Measurements from ENCODE around the gene MASP2.
"Not testable (repeated sequence)": the region's sequence is repeated elsewhere in the genome, so short reads cannot be mapped to it uniquely, and the experiment has no call there.

Gene MASP2

GRCh38 chr1:11024154-11024873, 22.7 kb downstream of the MASP2 start:
- TF ChIP-seq ZNF384 (IDR thresholded peaks at IDR 0.05), result no peak
- no peak for TF ChIP-seq SUZ12 (IDR thresholded peaks at IDR 0.05)
- TF ChIP-seq PKNOX1 (IDR thresholded peaks at IDR 0.05), result no peak
- no peak for TF ChIP-seq L3MBTL2 (conservative IDR thresholded peaks at IDR 0.05)
- ChIA-PET CTCF (interaction anchor here (1.3 kb wide), 1 partner anchor 13 kb away, joined by 5 read pairs; no protein-coding TSS in a partner anchor), POLR2A (no interaction called here)
- no peak for DNase-seq (ENCODE audit: extremely low spot score)

GRCh38 chr1:11023201-11023600, 23.8 kb downstream of the MASP2 start:
- TF ChIP-seq ARNT (IDR thresholded peaks at IDR 0.05) (no peak), FOXM1 (IDR thresholded peaks at IDR 0.05; ENCODE audit: borderline replicate concordance) (no peak), FOXA1 (IDR thresholded peaks at IDR 0.05) (no peak), CTBP1 (IDR thresholded peaks at IDR 0.05; ENCODE audit: borderline replicate concordance) (no peak), ELF4 (IDR thresholded peaks at IDR 0.05) (no peak), PKNOX1 (IDR thresholded peaks at IDR 0.05) (no peak)
- DNase-seq (ENCODE audit: extremely low spot score), result no peak
- ChIA-PET POLR2A (no interaction called here), CTCF (no interaction called here)

- CTCF ChIA-PET, result no interaction called here
- no peak for TF ChIP-seq TARDBP (IDR thresholded peaks at IDR 0.05)
- no peak for TF ChIP-seq HDGF (IDR thresholded peaks at IDR 0.05; ENCODE audit: borderline replicate concordance)
- TF ChIP-seq CTBP1 (IDR thresholded peaks at IDR 0.05; ENCODE audit: borderline replicate concordance), result no peak
- TF ChIP-seq NFRKB (IDR thresholded peaks at IDR 0.05), result no peak
- no peak for TF ChIP-seq ARNT (IDR thresholded peaks at IDR 0.05)
- TF ChIP-seq L3MBTL2 (conservative IDR thresholded peaks at IDR 0.05), result no peak
- no peak for TF ChIP-seq FOXA1 (IDR thresholded peaks at IDR 0.05)
- TF ChIP-seq SUZ12 (IDR thresholded peaks at IDR 0.05), result no peak
- TF ChIP-seq ZNF384 (IDR thresholded peaks at IDR 0.05), result no peak
- no peak for TF ChIP-seq ELF4 (IDR thresholded peaks at IDR 0.05)
- POLR2A ChIA-PET, result no interaction called here
- DNase-seq (ENCODE audit: extremely low spot score), result no peak
Measured at GRCh38 chr1:11019971-11020370, 27.1 kb downstream of the MASP2 start.

- DNase-seq (ENCODE audit: extremely low spot score); POLR2A ChIA-PET; CTCF ChIA-PET: not testable (repeated sequence)
Measured at GRCh38 chr1:11019358-11019757, 27.7 kb downstream of the MASP2 start.

GRCh38 chr1:11013160-11013531, 33.9 kb downstream of the MASP2 start:
- TF ChIP-seq NFRKB (IDR thresholded peaks at IDR 0.05), result no peak
- CTCF ChIA-PET, result no interaction called here
- peak; percentile 46 for DNase-seq (ENCODE audit: extremely low spot score)
- POLR2A ChIA-PET, result interaction anchor here (0.9 to 1.4 kb wide), 2 partner anchors 39 to 215 kb away, joined by 3 read pairs; no protein-coding TSS in a partner anchor

DNA sequence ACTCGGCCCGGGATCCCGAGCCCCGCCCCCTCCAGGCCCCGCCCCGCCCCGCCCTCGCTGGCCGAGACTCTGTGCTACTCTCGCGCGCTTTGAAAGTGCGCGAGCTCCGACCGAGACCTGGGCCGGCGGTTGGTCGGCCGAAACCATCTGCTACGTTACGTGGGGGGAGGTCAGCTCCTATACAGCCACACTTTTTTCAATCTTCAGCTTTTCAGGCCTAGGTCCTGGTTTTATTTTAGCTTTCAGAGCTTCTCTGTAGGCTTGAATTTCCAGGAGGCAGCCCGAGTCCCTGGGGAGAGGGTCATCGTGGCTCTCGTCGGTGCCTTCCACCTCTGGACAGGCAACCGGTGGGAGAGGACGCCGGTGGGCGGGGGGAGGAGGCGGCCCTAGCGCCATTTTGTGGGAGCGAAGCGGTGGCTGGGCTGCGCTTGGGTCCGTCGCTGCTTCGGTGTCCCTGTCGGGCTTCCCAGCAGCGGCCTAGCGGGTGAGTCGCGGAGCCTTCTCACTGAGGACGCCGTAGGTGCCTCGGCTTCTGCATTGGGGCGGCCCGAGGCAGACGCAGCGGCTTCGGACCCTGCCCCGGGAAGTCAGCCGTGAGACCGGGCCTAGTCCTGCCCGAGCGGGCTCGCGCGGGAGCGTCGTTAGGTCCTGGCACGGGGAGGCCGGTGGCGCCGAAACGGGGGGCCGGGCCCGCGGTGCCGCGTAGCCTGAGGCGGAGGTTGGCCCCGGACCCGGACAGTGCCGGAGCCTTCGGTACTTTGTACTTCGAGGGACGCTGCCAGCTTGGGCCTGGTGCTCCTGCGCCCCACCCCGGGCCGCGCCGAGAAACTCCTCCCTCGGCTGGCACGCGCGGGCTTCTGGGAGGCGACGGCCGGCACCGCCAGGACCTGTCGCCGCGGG, 34.5 kb downstream of the MASP2 start, which contains the start of gene TARDBP:
TARDBP (plus strand) TSS at position 395 of the 900 bp plus-strand sequence. CDS start 1,074 bp downstream, outside the sequence.
- POLR2A ChIA-PET, result interaction anchor here (0.6 to 1.8 kb wide), 5 partner anchors 12 to 215 kb away, joined by 3 to 5 read pairs (median 3); partner anchors contain the start of gene SRM
- CTCF ChIA-PET, result no interaction called here
- DNase-seq (ENCODE audit: extremely low spot score), result peak; percentile 99
- no peak for TF ChIP-seq FOXA1 (IDR thresholded peaks at IDR 0.05)
- TF ChIP-seq HDGF (IDR thresholded peaks at IDR 0.05; ENCODE audit: borderline replicate concordance), result peak; percentile 51; the same call in 1 of the 2 replicates
- peak; percentile 96 for TF ChIP-seq NFRKB (IDR thresholded peaks at IDR 0.05)
- peak; percentile 57 for TF ChIP-seq ELF4 (IDR thresholded peaks at IDR 0.05)
- 0 out of 2 replicates have a peak, but pooled peaks have one; percentile 9 for TF ChIP-seq LEF1 (IDR thresholded peaks at IDR 0.05; ENCODE audit: borderline replicate concordance)
- TF ChIP-seq FOXM1 (IDR thresholded peaks at IDR 0.05; ENCODE audit: borderline replicate concordance), result peak; percentile 93
- peak; percentile 76 for TF ChIP-seq L3MBTL2 (conservative IDR thresholded peaks at IDR 0.05)
- TF ChIP-seq ZNF384 (IDR thresholded peaks at IDR 0.05), result no peak
- peak; percentile 95 for TF ChIP-seq BHLHE40 (IDR thresholded peaks at IDR 0.05; ENCODE audit: borderline replicate concordance)
- TF ChIP-seq SP1 (IDR thresholded peaks at IDR 0.05), result peak; percentile 81

GRCh38 chr1:11000526-11000925, 46.5 kb downstream of the MASP2 start:
- ChIA-PET POLR2A (interaction anchor here (0.9 to 1.6 kb wide), 2 partner anchors 9 to 11 kb away, joined by 3 read pairs; partner anchors contain the start of gene TARDBP), CTCF (no interaction called here)
- TF ChIP-seq L3MBTL2 (conservative IDR thresholded peaks at IDR 0.05) (no peak), SP1 (IDR thresholded peaks at IDR 0.05) (no peak), FOXM1 (IDR thresholded peaks at IDR 0.05; ENCODE audit: borderline replicate concordance) (no peak), BHLHE40 (IDR thresholded peaks at IDR 0.05; ENCODE audit: borderline replicate concordance) (no peak), NFRKB (IDR thresholded peaks at IDR 0.05) (no peak), FOXK2 (IDR thresholded peaks at IDR 0.05) (no peak)
- no peak for DNase-seq (ENCODE audit: extremely low spot score)

Measured in HEK293T (cell line).